Osteocyte (in vitro differentiated cells): ENCODE data around the gene GM2A. TPM values are rescaled to one million over a fixed set of nuclear protein-coding genes. Genes with fewer than 3 reads are reported as not detected.

Source experiments
- DNase-seq: peaks from one replicate; pipeline ENCODE4 v3.0.0; 2021; ENCODE audit warnings: mixed read lengths; ENCODE audit not compliant: unreplicated experiment; ENCODE audit errors: extremely low spot score
- H3K27ac Mint-ChIP-seq: one replicate; pipeline ENCODE4 v1.8.0; 2021; ENCODE audit warnings: mild to moderate bottlenecking, mixed read lengths; ENCODE audit not compliant: unreplicated experiment
- H3K27me3 Mint-ChIP-seq: one replicate; pipeline ENCODE4 v1.8.0; 2021; ENCODE audit warnings: mixed read lengths; ENCODE audit not compliant: unreplicated experiment
- H3K36me3 Mint-ChIP-seq: one replicate; pipeline ENCODE4 v1.8.0; 2021; ENCODE audit warnings: mixed read lengths; ENCODE audit not compliant: unreplicated experiment
- H3K4me1 Mint-ChIP-seq: one replicate; pipeline ENCODE4 v1.8.0; 2021; ENCODE audit warnings: mixed read lengths; ENCODE audit not compliant: unreplicated experiment
- H3K4me3 Mint-ChIP-seq: one replicate; pipeline ENCODE4 v1.8.0; 2021; ENCODE audit warnings: mild to moderate bottlenecking, moderate library complexity, mixed read lengths; ENCODE audit not compliant: unreplicated experiment
- H3K9me3 Mint-ChIP-seq: one replicate; pipeline ENCODE4 v1.8.0; 2021; ENCODE audit warnings: mixed read lengths; ENCODE audit not compliant: unreplicated experiment
- total RNA-seq: library from RNA; stranded (reverse); gene quantifications from 2 replicates; pipeline ENCODE4 v1.2.1, GENCODE V29; 2021
- TF ChIP-seq, protein P1 (sequence below): fragments of 200-600 bp; sonication (generic); IDR thresholded peaks from 2 replicates; pipeline ENCODE4 v1.5.0; 2021; ENCODE audit warnings: antibody characterized with exemption, mild to moderate bottlenecking, moderate library complexity

GM2A gene
- total RNA-seq, 1 donor from 2014 or later: 28.2 TPM

DNA sequence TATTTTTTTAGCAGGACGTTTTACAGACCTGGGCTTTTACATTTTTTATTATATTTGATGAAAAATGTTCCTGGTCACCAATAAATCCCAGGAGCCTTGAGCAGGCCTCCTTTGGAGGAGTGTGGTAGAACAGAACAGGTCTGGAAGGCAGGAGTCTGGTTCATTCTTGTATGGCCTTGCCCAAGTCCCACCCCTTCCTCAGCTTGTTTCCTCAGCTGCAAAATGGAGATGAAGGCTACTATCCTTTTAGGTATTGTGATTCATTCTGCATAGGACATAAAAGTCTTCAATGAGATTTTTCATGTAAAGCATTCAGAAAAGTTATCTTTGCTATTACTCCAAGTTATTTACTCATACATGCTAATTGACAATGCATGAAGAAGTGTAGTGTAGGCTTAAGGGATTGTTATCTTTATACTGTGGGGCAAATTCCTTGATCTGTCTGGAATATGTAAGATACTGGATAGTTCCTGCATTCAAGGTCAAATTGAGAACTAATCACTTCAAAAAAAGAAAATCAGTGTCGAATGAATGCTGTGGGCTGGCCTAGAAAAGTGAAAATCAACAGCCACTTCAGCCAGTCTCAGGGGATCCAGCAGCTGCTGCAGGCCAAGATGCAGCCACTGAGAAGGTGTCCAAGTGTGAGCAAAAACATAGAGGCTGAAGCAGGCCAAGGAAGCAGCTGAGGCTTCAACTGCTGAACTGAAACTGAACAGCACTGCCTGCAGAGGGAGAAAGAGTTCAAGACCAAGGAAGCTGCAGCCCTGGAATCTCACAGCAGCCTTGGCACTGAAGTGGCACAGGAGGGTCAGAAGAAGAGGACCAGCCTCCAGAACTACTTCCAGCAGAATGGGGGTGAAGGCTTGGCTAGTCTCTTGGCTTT lies 66.1 kb downstream of the GM2A start:
- peaks cover 32% of the 10 kb centered on the region for H3K27me3 Mint-ChIP-seq
- H3K36me3 Mint-ChIP-seq: no peaks in the 10 kb centered on the region
- no peak overlapping the region for H3K4me3 Mint-ChIP-seq
- H3K9me3 Mint-ChIP-seq: no peaks in the 10 kb centered on the region
- H3K27ac Mint-ChIP-seq: no peak overlapping the region
- TF ChIP-seq, protein P1, sequence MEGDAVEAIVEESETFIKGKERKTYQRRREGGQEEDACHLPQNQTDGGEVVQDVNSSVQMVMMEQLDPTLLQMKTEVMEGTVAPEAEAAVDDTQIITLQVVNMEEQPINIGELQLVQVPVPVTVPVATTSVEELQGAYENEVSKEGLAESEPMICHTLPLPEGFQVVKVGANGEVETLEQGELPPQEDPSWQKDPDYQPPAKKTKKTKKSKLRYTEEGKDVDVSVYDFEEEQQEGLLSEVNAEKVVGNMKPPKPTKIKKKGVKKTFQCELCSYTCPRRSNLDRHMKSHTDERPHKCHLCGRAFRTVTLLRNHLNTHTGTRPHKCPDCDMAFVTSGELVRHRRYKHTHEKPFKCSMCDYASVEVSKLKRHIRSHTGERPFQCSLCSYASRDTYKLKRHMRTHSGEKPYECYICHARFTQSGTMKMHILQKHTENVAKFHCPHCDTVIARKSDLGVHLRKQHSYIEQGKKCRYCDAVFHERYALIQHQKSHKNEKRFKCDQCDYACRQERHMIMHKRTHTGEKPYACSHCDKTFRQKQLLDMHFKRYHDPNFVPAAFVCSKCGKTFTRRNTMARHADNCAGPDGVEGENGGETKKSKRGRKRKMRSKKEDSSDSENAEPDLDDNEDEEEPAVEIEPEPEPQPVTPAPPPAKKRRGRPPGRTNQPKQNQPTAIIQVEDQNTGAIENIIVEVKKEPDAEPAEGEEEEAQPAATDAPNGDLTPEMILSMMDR: peak; percentile 38
- H3K4me1 Mint-ChIP-seq: peaks cover 2% of the 10 kb centered on the region
- peak; percentile 53 for DNase-seq

Other genes starting within 250 kb of the GM2A start
- 1.1 and 1.3 TPM in 2 replicates for gene GPX3, start 232.6 kb upstream of the GM2A start, total RNA-seq
- gene TNIP1, start 172.2 kb upstream of the GM2A start, total RNA-seq: 73.5 and 85.5 TPM in 2 replicates
- gene ANXA6, start 95.4 kb upstream of the GM2A start, total RNA-seq: 245 and 254 TPM in 2 replicates
- 0.78 and 1.7 TPM in 2 replicates for gene CCDC69, start 29.1 kb upstream of the GM2A start, total RNA-seq
- gene SLC36A3, start 50.6 kb downstream of the GM2A start, total RNA-seq: not detected in 2 replicates
- not detected in 2 replicates for gene SLC36A2, start 94.4 kb downstream of the GM2A start, total RNA-seq
- gene SLC36A1, start 194.4 kb downstream of the GM2A start, total RNA-seq: 42.5 and 45.5 TPM in 2 replicates